ENCODE results near the gene DBNL. TPM values are rescaled to one million over a fixed set of nuclear protein-coding genes. Genes with fewer than 3 reads are reported as not detected.

The DBNL gene
- total and polyA plus RNA-seq, 2 of the 13 experiments (the other 11 are each of a cell fraction or from before 2014, with no cell fraction given): 20.8 to 35.1 TPM

- peak overlapping the region; percentile 86 for H3K4me2 ChIP-seq (ENCODE audit: low read depth, low read length)
- TF ChIP-seq ZNF430 (CRISPR knock-in tag; IDR thresholded peaks at IDR 0.05) (0 out of 2 replicates have a peak, but pooled peaks have one; percentile 21), DRAP1 (CRISPR knock-in tag; IDR thresholded peaks at IDR 0.05) (no peak), TEAD2 (CRISPR knock-in tag; IDR thresholded peaks at IDR 0.05) (no peak), ZNF274 (CRISPR knock-in tag; IDR thresholded peaks at IDR 0.05) (no peak), ATF4 (CRISPR knock-in tag; IDR thresholded peaks at IDR 0.05) (no peak), ZNF225 (CRISPR knock-in tag; IDR thresholded peaks at IDR 0.05) (no peak)
- WGBS (ENCODE audit: low lambda C conversion rate): 55% methylated on average over 7 of the region's 15 CpGs
- no peaks in the 10 kb centered on the region for H4K20me1 ChIP-seq (ENCODE audit: insufficient read depth, low read length)
- ChIA-PET CTCF (ENCODE audit: low intra/inter-chr PET ratio, low total read pairs) (interaction anchor here (0.9 kb wide), 1 partner anchor 25 kb away, joined by 3 read pairs; no protein-coding TSS in a partner anchor), POLR2A (interaction anchor here (1.3 to 1.4 kb wide), 3 partner anchors 9 to 23 kb away, joined by 3 to 6 read pairs (median 5); no protein-coding TSS in a partner anchor)
- intact Hi-C loops (cut with micrococcal nuclease; ENCODE audit: unreplicated experiment): no loop called here
- H3K27me3 ChIP-seq (ENCODE audit: control insufficient read depth in 1 of 2, insufficient read depth in 2 of 2, low read length in 2 of 2): no peaks in the 10 kb centered on the region; a peak in 1 of 5 replicates
- in situ Hi-C loops (cut with HindIII; ENCODE audit: extremely low pct_ligation_motif_present, low pct_unique_long_range_greater_than_20kb): no loop called here
- DNase-seq (ENCODE audit: low spot score): no peak
- no peak overlapping the region for H2AFZ ChIP-seq (ENCODE audit: low read length)
- FAIRE-seq: no peak
- H3K27ac ChIP-seq (ENCODE audit: extremely low read length, insufficient read depth, low read length): peak overlapping the region; percentile 69
- BruUV-seq (replicated peaks): TSS peak; percentile 58
- H3K4me1 ChIP-seq (ENCODE audit: insufficient read depth, low read length): peaks cover 45% of the 10 kb centered on the region
- peak; percentile 30 for ATAC-seq
- H3K79me2 ChIP-seq (ENCODE audit: insufficient read depth, low read length): peaks cover 27% of the 10 kb centered on the region
- peaks cover 7 to 19% of the 10 kb centered on the region in 2 experiments; a peak in 4 of 5 replicates for H3K36me3 ChIP-seq (replicated peaks in 1 of 2; ENCODE audit: control insufficient read depth in 1 of 2, insufficient read depth in 2 of 2, low read length in 2 of 2)
- peak overlapping the region; percentile 85 to 96 (median 85) for H3K4me3 ChIP-seq (replicated peaks in 1 of 3; ENCODE audit: insufficient read depth in 1 of 3, low read depth in 2 of 3, low read length in 3 of 3)
- H3K9me3 ChIP-seq (ENCODE audit: low read length): no peaks in the 10 kb centered on the region
- H3K9ac ChIP-seq (ENCODE audit: insufficient read depth, low read depth, low read length): peak overlapping the region; percentile 88
Measured at GRCh38 chr7:44045226-44046014, 918 bp downstream of the DBNL start.
